Breast epithelium (tissue), 4 donors: ENCODE measurements around the gene PLCH2. TPM values are rescaled to one million over a fixed set of nuclear protein-coding genes. Genes with fewer than 3 reads are reported as not detected.

ENCODE experiments used
- DNase-seq, 2 donors: peaks; one replicate each; pipeline ENCODE4 v3.0.0-alpha.2; 2019; ENCODE audit warnings: low spot score in 2 of 2
- H3K27ac ChIP-seq, 2 donors: fragments of 200-600 bp; sonication (generic) in 1 of 2; one replicate each; pipeline ENCODE4 v1.5.1; 2016 to 2019; ENCODE audit warnings: mild to moderate bottlenecking in 1 of 2
- H3K27me3 ChIP-seq, 2 donors: fragments of 200-600 bp; sonication (generic) in 1 of 2; one replicate each; pipeline versions ENCODE4 v1.5.1 to v1.6.0; 2017 to 2019; ENCODE audit warnings: control low read depth in 1 of 2, mild to moderate bottlenecking in 1 of 2
- H3K36me3 ChIP-seq: fragments of 200-600 bp; one replicate; pipeline ENCODE4 v1.5.1; 2019
- H3K4me1 ChIP-seq, 2 donors: fragments of 200-600 bp; sonication (generic); one replicate each; pipeline ENCODE4 v1.5.1; 2016 to 2019; ENCODE audit warnings: control low read depth in 1 of 2
- H3K4me3 ChIP-seq, 3 donors: fragments of 200-600 bp; sonication (generic); 1 replicate in 2 of 3; 2 replicates in 1 of 3; pipeline ENCODE4 v1.5.1; 2016 to 2019; ENCODE audit warnings: mild to moderate bottlenecking in 3 of 3, moderate library complexity in 2 of 3
- H3K9me3 ChIP-seq, 2 donors: fragments of 200-600 bp; sonication (generic) in 1 of 2; one replicate each; pipeline ENCODE4 v1.5.1; 2016 to 2019; ENCODE audit warnings: control low read depth in 1 of 2
- CTCF ChIP-seq, 3 donors: fragments of 450-650 bp; IDR thresholded peaks; one replicate each; pipeline ENCODE4 v1.5.1; 2016 to 2017; ENCODE audit warnings: antibody characterized with exemption in 3 of 3, mild to moderate bottlenecking in 3 of 3, moderate library complexity in 3 of 3
- POLR2A ChIP-seq: fragments of 450-650 bp; IDR thresholded peaks from one replicate; pipeline ENCODE4 v1.6.1; 2016; ENCODE audit warnings: antibody characterized with exemption, mild to moderate bottlenecking, moderate library complexity
- POLR2AphosphoS5 ChIP-seq, 3 donors: sonication (generic); formaldehyde crosslinking; IDR thresholded peaks; one replicate each; pipeline ENCODE4 v1.6.1; 2017; ENCODE audit warnings: antibody characterized with exemption in 3 of 3
- intact Hi-C: fragments of 100-400 bp; cut with DNase I; formaldehyde crosslinking; loops from one replicate; pipeline ENCODE4 v1.15.1; 2023; ENCODE audit warnings: low total_unique reads
- total RNA-seq, 3 donors: library from RNA; depleted of rRNA; stranded (reverse); fragments of >200 nt; gene quantifications; one replicate each; pipeline ENCODE4 v1.1.0, GENCODE V29; 2016

PLCH2 gene
- total RNA-seq, 3 donors from 2014 or later: 0.16 to 12.0 (median 10.2) TPM

GRCh38 chr1:2449636-2450454, 26.2 kb upstream of the PLCH2 start:
- intact Hi-C loops: no loop called here
- peaks cover 0 to 42% of the 10 kb centered on the region in 2 donors for H3K27me3 ChIP-seq
- TF ChIP-seq CTCF (IDR thresholded peaks at IDR 0.05) (no peak), POLR2AphosphoS5 (IDR thresholded peaks at IDR 0.05) (no peak), POLR2A (no peak)

GRCh38 chr1:2451741-2452140, 24.3 kb upstream of the PLCH2 start:
- intact Hi-C loops: no loop called here
- no peaks in the 10 kb centered on the region for H3K36me3 ChIP-seq
- H3K4me1 ChIP-seq: no peaks in the 10 kb centered on the region

More at GRCh38 chr1:2449636-2450454, 26.2 kb upstream of the PLCH2 start:
- H3K9me3 ChIP-seq: no peaks in the 10 kb centered on the region
- H3K36me3 ChIP-seq: no peaks in the 10 kb centered on the region
- no peak overlapping the region for H3K27ac ChIP-seq
- no peak overlapping the region for H3K4me3 ChIP-seq
- DNase-seq: no peak
- H3K4me1 ChIP-seq: no peaks in the 10 kb centered on the region

GRCh38 chr1:2452201-2452931, 23.7 kb upstream of the PLCH2 start:
- no peak overlapping the region for H3K27ac ChIP-seq
- no peaks in the 10 kb centered on the region for H3K36me3 ChIP-seq
- DNase-seq: no peak
- no peaks in the 10 kb centered on the region for H3K9me3 ChIP-seq
- no peaks in the 10 kb centered on the region for H3K4me1 ChIP-seq
- H3K27me3 ChIP-seq: peaks cover 0 to 57% of the 10 kb centered on the region in 2 donors
- TF ChIP-seq POLR2AphosphoS5 (IDR thresholded peaks at IDR 0.05): no peak
- TF ChIP-seq POLR2A: no peak
- TF ChIP-seq CTCF (IDR thresholded peaks at IDR 0.05): no peak
- intact Hi-C loops: no loop called here
- no peak overlapping the region for H3K4me3 ChIP-seq

More at GRCh38 chr1:2451741-2452140, 24.3 kb upstream of the PLCH2 start:
- TF ChIP-seq CTCF (IDR thresholded peaks at IDR 0.05): no peak
- no peak for TF ChIP-seq POLR2A
- no peak for TF ChIP-seq POLR2AphosphoS5 (IDR thresholded peaks at IDR 0.05)
- Histone ChIP-seq H3K4me3 (no peak overlapping the region), H3K27ac (no peak overlapping the region), H3K27me3 (peaks cover 0 to 53% of the 10 kb centered on the region in 2 donors), H3K9me3 (no peaks in the 10 kb centered on the region)
- DNase-seq: no peak

- intact Hi-C loops: no loop called here
- peaks cover 0 to 56% of the 10 kb centered on the region in 2 donors for H3K27me3 ChIP-seq
- TF ChIP-seq POLR2A (no peak), POLR2AphosphoS5 (IDR thresholded peaks at IDR 0.05) (no peak), CTCF (IDR thresholded peaks at IDR 0.05) (no peak)
- no peaks in the 10 kb centered on the region for H3K36me3 ChIP-seq
- no peak overlapping the region for H3K27ac ChIP-seq
- no peaks in the 10 kb centered on the region for H3K9me3 ChIP-seq
- H3K4me1 ChIP-seq: no peaks in the 10 kb centered on the region
- H3K4me3 ChIP-seq: no peak overlapping the region
- DNase-seq: no peak
These were observed 23.2 kb upstream of the PLCH2 start for GRCh38 chr1:2452932-2453315.

GRCh38 chr1:2454227-2454626, 21.9 kb upstream of the PLCH2 start:
- no peak for TF ChIP-seq POLR2AphosphoS5 (IDR thresholded peaks at IDR 0.05)
- TF ChIP-seq CTCF (IDR thresholded peaks at IDR 0.05): no peak
- no peak for TF ChIP-seq POLR2A
- H3K27me3 ChIP-seq: peaks cover 0 to 57% of the 10 kb centered on the region in 2 donors
- intact Hi-C loops: no loop called here
- H3K4me1 ChIP-seq: no peaks in the 10 kb centered on the region
- H3K9me3 ChIP-seq: no peaks in the 10 kb centered on the region
- no peak overlapping the region for H3K27ac ChIP-seq
- H3K36me3 ChIP-seq: no peaks in the 10 kb centered on the region
- H3K4me3 ChIP-seq: no peak overlapping the region
- DNase-seq: no peak
